ENCODE results near the gene RNF144B. TPM values are rescaled to one million over a fixed set of nuclear protein-coding genes. Genes with fewer than 3 reads are reported as not detected.

The RNF144B gene
- total and polyA plus RNA-seq, 2 experiments from 2014 or later, result 4.2 to 9.0 TPM

DNA sequence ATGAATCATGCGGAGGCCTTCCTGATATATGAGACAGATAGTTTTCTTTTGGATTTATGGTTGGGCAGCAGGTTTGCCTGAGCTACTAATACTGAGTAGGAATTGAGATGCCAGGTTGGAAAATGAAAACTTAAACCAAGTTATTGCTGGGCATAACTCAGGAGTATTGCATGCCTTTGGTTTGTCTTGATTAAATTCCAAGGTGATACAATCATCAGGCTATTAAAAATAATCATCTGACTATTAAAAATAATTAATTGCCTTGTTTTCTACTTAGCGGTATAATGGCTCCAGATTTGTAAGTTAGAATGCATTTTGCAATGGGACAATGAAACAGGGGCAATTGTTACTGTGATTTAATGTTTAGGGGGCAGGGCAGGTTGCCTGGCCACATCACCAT is 15.5 kb upstream of the RNF144B start:
- H3F3A ChIP-seq (replicated peaks; ENCODE audit: low read depth), result no peaks in the 10 kb centered on the region
- H3K27ac ChIP-seq (ENCODE audit: low read depth), result no peak overlapping the region
- no peak overlapping the region for H3K4me2 ChIP-seq
- no peak overlapping the region for H2AFZ ChIP-seq
- ATAC-seq (no peak), DNase-seq (ENCODE audit: low spot score) (no peak)
- Mint-ChIP-seq H3K4me3 (no peak overlapping the region), H3K36me3 (ENCODE audit: low read depth) (no peaks in the 10 kb centered on the region), H3K4me1 (no peaks in the 10 kb centered on the region), H3K9me3 (no peaks in the 10 kb centered on the region; the same call in 2 of the 3 replicates), H3K27ac (no peak overlapping the region), H3K27me3 (ENCODE audit: insufficient read depth, low read depth, poor library complexity) (peaks cover 2% of the 10 kb centered on the region)
- no peaks in the 10 kb centered on the region for H3K27me3 ChIP-seq (ENCODE audit: insufficient read depth)
- H4K20me1 ChIP-seq (replicated peaks; ENCODE audit: insufficient read depth), result no peaks in the 10 kb centered on the region
- no peaks in the 10 kb centered on the region for H3K4me1 ChIP-seq (ENCODE audit: insufficient read depth)
- no peaks in the 10 kb centered on the region for H3K36me3 ChIP-seq (ENCODE audit: insufficient read depth)
- TF ChIP-seq ZNF331 (CRISPR knock-in tag; IDR thresholded peaks at IDR 0.05; ENCODE audit: low read depth), result no peak
- TF ChIP-seq NANOG (IDR thresholded peaks at IDR 0.05; ENCODE audit: borderline replicate concordance), result no peak
- TF ChIP-seq, protein P1, sequence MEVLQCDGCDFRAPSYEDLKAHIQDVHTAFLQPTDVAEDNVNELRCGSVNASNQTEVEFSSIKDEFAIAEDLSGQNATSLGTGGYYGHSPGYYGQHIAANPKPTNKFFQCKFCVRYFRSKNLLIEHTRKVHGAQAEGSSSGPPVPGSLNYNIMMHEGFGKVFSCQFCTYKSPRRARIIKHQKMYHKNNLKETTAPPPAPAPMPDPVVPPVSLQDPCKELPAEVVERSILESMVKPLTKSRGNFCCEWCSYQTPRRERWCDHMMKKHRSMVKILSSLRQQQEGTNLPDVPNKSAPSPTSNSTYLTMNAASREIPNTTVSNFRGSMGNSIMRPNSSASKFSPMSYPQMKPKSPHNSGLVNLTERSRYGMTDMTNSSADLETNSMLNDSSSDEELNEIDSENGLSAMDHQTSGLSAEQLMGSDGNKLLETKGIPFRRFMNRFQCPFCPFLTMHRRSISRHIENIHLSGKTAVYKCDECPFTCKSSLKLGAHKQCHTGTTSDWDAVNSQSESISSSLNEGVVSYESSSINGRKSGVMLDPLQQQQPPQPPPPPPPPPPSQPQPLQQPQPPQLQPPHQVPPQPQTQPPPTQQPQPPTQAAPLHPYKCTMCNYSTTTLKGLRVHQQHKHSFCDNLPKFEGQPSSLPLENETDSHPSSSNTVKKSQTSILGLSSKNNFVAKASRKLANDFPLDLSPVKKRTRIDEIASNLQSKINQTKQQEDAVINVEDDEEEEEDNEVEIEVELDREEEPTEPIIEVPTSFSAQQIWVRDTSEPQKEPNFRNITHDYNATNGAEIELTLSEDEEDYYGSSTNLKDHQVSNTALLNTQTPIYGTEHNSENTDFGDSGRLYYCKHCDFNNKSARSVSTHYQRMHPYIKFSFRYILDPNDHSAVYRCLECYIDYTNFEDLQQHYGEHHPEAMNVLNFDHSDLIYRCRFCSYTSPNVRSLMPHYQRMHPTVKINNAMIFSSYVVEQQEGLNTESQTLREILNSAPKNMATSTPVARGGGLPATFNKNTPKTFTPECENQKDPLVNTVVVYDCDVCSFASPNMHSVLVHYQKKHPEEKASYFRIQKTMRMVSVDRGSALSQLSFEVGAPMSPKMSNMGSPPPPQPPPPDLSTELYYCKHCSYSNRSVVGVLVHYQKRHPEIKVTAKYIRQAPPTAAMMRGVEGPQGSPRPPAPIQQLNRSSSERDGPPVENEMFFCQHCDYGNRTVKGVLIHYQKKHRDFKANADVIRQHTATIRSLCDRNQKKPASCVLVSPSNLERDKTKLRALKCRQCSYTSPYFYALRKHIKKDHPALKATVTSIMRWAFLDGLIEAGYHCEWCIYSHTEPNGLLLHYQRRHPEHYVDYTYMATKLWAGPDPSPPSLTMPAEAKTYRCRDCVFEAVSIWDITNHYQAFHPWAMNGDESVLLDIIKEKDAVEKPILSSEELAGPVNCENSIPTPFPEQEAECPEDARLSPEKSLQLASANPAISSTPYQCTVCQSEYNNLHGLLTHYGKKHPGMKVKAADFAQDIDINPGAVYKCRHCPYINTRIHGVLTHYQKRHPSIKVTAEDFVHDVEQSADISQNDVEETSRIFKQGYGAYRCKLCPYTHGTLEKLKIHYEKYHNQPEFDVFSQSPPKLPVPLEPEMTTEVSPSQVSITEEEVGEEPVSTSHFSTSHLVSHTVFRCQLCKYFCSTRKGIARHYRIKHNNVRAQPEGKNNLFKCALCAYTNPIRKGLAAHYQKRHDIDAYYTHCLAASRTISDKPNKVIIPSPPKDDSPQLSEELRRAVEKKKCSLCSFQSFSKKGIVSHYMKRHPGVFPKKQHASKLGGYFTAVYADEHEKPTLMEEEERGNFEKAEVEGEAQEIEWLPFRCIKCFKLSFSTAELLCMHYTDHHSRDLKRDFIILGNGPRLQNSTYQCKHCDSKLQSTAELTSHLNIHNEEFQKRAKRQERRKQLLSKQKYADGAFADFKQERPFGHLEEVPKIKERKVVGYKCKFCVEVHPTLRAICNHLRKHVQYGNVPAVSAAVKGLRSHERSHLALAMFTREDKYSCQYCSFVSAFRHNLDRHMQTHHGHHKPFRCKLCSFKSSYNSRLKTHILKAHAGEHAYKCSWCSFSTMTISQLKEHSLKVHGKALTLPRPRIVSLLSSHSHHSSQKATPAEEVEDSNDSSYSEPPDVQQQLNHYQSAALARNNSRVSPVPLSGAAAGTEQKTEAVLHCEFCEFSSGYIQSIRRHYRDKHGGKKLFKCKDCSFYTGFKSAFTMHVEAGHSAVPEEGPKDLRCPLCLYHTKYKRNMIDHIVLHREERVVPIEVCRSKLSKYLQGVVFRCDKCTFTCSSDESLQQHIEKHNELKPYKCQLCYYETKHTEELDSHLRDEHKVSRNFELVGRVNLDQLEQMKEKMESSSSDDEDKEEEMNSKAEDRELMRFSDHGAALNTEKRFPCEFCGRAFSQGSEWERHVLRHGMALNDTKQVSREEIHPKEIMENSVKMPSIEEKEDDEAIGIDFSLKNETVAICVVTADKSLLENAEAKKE (CRISPR knock-in tag; IDR thresholded peaks at IDR 0.05), result no peak
- TF ChIP-seq JUNB (IDR thresholded peaks at IDR 0.05; ENCODE audit: unreplicated experiment), result no peak
- TF ChIP-seq, protein P2, sequence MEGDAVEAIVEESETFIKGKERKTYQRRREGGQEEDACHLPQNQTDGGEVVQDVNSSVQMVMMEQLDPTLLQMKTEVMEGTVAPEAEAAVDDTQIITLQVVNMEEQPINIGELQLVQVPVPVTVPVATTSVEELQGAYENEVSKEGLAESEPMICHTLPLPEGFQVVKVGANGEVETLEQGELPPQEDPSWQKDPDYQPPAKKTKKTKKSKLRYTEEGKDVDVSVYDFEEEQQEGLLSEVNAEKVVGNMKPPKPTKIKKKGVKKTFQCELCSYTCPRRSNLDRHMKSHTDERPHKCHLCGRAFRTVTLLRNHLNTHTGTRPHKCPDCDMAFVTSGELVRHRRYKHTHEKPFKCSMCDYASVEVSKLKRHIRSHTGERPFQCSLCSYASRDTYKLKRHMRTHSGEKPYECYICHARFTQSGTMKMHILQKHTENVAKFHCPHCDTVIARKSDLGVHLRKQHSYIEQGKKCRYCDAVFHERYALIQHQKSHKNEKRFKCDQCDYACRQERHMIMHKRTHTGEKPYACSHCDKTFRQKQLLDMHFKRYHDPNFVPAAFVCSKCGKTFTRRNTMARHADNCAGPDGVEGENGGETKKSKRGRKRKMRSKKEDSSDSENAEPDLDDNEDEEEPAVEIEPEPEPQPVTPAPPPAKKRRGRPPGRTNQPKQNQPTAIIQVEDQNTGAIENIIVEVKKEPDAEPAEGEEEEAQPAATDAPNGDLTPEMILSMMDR (conservative IDR thresholded peaks at IDR 0.05; ENCODE audit: low read depth in 2 of 2), result no peak
- TF ChIP-seq STAT1 (IDR thresholded peaks at IDR 0.05; ENCODE audit: unreplicated experiment), result no peak
- TF ChIP-seq ZNF114 (CRISPR knock-in tag; IDR thresholded peaks at IDR 0.05), result no peak
- TF ChIP-seq, protein P3, sequence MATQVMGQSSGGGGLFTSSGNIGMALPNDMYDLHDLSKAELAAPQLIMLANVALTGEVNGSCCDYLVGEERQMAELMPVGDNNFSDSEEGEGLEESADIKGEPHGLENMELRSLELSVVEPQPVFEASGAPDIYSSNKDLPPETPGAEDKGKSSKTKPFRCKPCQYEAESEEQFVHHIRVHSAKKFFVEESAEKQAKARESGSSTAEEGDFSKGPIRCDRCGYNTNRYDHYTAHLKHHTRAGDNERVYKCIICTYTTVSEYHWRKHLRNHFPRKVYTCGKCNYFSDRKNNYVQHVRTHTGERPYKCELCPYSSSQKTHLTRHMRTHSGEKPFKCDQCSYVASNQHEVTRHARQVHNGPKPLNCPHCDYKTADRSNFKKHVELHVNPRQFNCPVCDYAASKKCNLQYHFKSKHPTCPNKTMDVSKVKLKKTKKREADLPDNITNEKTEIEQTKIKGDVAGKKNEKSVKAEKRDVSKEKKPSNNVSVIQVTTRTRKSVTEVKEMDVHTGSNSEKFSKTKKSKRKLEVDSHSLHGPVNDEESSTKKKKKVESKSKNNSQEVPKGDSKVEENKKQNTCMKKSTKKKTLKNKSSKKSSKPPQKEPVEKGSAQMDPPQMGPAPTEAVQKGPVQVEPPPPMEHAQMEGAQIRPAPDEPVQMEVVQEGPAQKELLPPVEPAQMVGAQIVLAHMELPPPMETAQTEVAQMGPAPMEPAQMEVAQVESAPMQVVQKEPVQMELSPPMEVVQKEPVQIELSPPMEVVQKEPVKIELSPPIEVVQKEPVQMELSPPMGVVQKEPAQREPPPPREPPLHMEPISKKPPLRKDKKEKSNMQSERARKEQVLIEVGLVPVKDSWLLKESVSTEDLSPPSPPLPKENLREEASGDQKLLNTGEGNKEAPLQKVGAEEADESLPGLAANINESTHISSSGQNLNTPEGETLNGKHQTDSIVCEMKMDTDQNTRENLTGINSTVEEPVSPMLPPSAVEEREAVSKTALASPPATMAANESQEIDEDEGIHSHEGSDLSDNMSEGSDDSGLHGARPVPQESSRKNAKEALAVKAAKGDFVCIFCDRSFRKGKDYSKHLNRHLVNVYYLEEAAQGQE (IDR thresholded peaks at IDR 0.05; ENCODE audit: unreplicated experiment), result no peak
- no peak for TF ChIP-seq POLR2AphosphoS5 (IDR thresholded peaks at IDR 0.05; ENCODE audit: low read depth)
- H3K4me3 ChIP-seq, result no peak overlapping the region
- peaks cover 8% of the 10 kb centered on the region; the same call in 1 of the 2 replicates for H3K9me2 ChIP-seq (ENCODE audit: insufficient read depth)
- no peaks in the 10 kb centered on the region for H3K79me2 ChIP-seq (replicated peaks; ENCODE audit: insufficient read depth)
